K562 (cell line): ENCODE data around the gene LGALS7. TPM values are rescaled to one million over a fixed set of nuclear protein-coding genes. Genes with fewer than 3 reads are reported as not detected.
A peak's percentile ranks its signal among the peaks of the same experiment; 100 is the strongest.

ENCODE experiments used
- ATAC-seq: fragments of 200-7000 bp; cut with Tn5 transposase; 3 replicates; pipeline ENCODE4 v1.9.1; 2020; ENCODE audit warnings: moderate library complexity
- BruUV-seq: library from RNA; stranded (reverse); fragments of 400-500 nt; replicated peaks from 2 replicates; lab custom pipeline; 2021; lab: Mats Ljungman, UMichigan
- CTCF ChIA-PET: fragments of 300-600 bp; formaldehyde crosslinking; extraction: SDS; loops from one replicate; lab custom pipeline; 2021; ENCODE audit warnings: low intra/inter-chr PET ratio; lab: Yijun Ruan, JAX
- POLR2A ChIA-PET: fragments of 300-600, 350-650 bp; sonication (Branson Sonifier 250); formaldehyde crosslinking; extraction: SDS; loops from one replicate; lab custom pipeline; 2021; ENCODE audit warnings: antibody characterized with exemption, inconsistent platforms; lab: Yijun Ruan, JAX
- DNase-seq, 4 experiments: peaks; one replicate each; pipeline versions ENCODE4 v3.0.0 to v3.0.0-alpha.2; 2011 to 2018; ENCODE audit warnings: low spot score in 3 of 4, mixed read lengths in 3 of 4; ENCODE audit errors: extremely low read depth in 1 of 4
- FAIRE-seq: peaks from 2 replicates; lab custom pipeline; 2011; peaks lifted over from hg19 to GRCh38; lab: Jason Lieb, UNC
- H2AFZ ChIP-seq: 2 replicates; pipeline ENCODE4 v1.6.0; 2011; ENCODE audit warnings: low read depth, low read length, control low read depth, inconsistent platforms
- H3K27ac ChIP-seq: fragments of 200-600 bp; 3 replicates; pipeline ENCODE4 v1.8.0; 2011; ENCODE audit warnings: low read depth, mild to moderate bottlenecking, control low read depth, inconsistent platforms, low read length, moderate library complexity, mixed read lengths; ENCODE audit errors: extremely low read depth
- H3K27me3 ChIP-seq, 2 experiments: fragments of 300-600 bp in 1 of 2; 2 replicates in 1 of 2; 3 replicates in 1 of 2; pipeline versions ENCODE4 v1.6.0 to v1.8.0; 2011; ENCODE audit warnings: inconsistent platforms in 2 of 2, low read length in 2 of 2, mild to moderate bottlenecking in 1 of 2, mixed read lengths in 1 of 2, moderate library complexity in 1 of 2; ENCODE audit not compliant: control insufficient read depth in 2 of 2, insufficient read depth in 2 of 2
- H3K36me3 ChIP-seq: fragments of 300-600 bp; 3 replicates; pipeline ENCODE4 v1.8.0; 2011; ENCODE audit warnings: mild to moderate bottlenecking, low read length, inconsistent platforms; ENCODE audit not compliant: control insufficient read depth, insufficient read depth
- H3K4me1 ChIP-seq, 2 experiments: fragments of 200-600 bp in 1 of 2; replicated peaks in 1 of 2; 2 replicates in 1 of 2; 3 replicates in 1 of 2; pipeline versions ENCODE4 v1.5.1 to v1.8.0; 2011; ENCODE audit warnings: inconsistent platforms in 2 of 2, low read length in 2 of 2, mild to moderate bottlenecking in 1 of 2, mixed read lengths in 1 of 2, moderate library complexity in 1 of 2; ENCODE audit not compliant: control insufficient read depth in 2 of 2, insufficient read depth in 2 of 2
- H3K4me2 ChIP-seq: 2 replicates; pipeline ENCODE4 v1.6.1; 2011; ENCODE audit warnings: low read length, control low read depth, inconsistent platforms, mixed read lengths; ENCODE audit not compliant: insufficient read depth
- H3K4me3 ChIP-seq: fragments of 200-600 bp; sonication (generic), shearing (Covaris generic); 2 replicates; pipeline ENCODE4 v1.5.1; 2016; ENCODE audit warnings: control low read depth, inconsistent platforms
- H3K79me2 ChIP-seq: fragments of 200-600 bp; 3 replicates; pipeline ENCODE4 v1.8.0; 2011; ENCODE audit warnings: low read length, inconsistent platforms; ENCODE audit not compliant: control insufficient read depth, insufficient read depth
- H3K9ac ChIP-seq, 2 experiments: 2 replicates each; pipeline versions ENCODE4 v1.6.0 to v1.6.1; 2011; ENCODE audit warnings: low read depth in 2 of 2, low read length in 2 of 2, control low read depth in 1 of 2, inconsistent platforms in 1 of 2, mild to moderate bottlenecking in 1 of 2, mixed read lengths in 1 of 2; ENCODE audit not compliant: insufficient read depth in 1 of 2
- H3K9me1 ChIP-seq: one replicate; pipeline ENCODE4 v1.6.0; 2011; ENCODE audit warnings: inconsistent platforms, mild to moderate bottlenecking, low read length, moderate library complexity; ENCODE audit not compliant: control insufficient read depth, insufficient read depth
- H3K9me3 ChIP-seq: replicated peaks from 2 replicates; pipeline ENCODE4 v1.5.1; 2011; ENCODE audit warnings: low read depth, low read length, inconsistent platforms; ENCODE audit not compliant: control insufficient read depth, insufficient read depth
- H4K20me1 ChIP-seq: replicated peaks from 2 replicates; pipeline ENCODE4 v1.6.1; 2011; ENCODE audit warnings: low read length, inconsistent platforms, mixed read lengths; ENCODE audit not compliant: control insufficient read depth, insufficient read depth
- CGGBP1 ChIP-seq: fragments of 250-450 bp; sonication (Bioruptor Pico); IDR thresholded peaks from 2 replicates; pipeline ENCODE4 v1.9.0; 2021; ENCODE audit warnings: mild to moderate bottlenecking
- EP400 ChIP-seq: fragments of 450-650 bp; IDR thresholded peaks from 2 replicates; pipeline ENCODE4 v1.6.1; 2017; ENCODE audit warnings: antibody characterized with exemption, mild to moderate bottlenecking, moderate library complexity
- ILK ChIP-seq: fragments of 450-650 bp; IDR thresholded peaks from 2 replicates; pipeline ENCODE4 v1.6.1; 2016; ENCODE audit warnings: missing genetic modification characterization, low read depth, mild to moderate bottlenecking, missing compliant biosample characterization, moderate library complexity, borderline replicate concordance
- POLR2AphosphoS2 ChIP-seq: IDR thresholded peaks from 2 replicates; pipeline ENCODE4 v1.6.1; 2012; ENCODE audit warnings: low read length, improper control_type of control experiment
- POLR2G ChIP-seq: fragments of 200-400 bp; formaldehyde crosslinking; IDR thresholded peaks from 2 replicates; pipeline ENCODE4 v1.6.1; 2017; ENCODE audit warnings: low read depth, mild to moderate bottlenecking, antibody characterized with exemption, low read length, moderate library complexity
- RBM22 ChIP-seq: fragments of 200-400 bp; formaldehyde crosslinking; IDR thresholded peaks from 2 replicates; pipeline ENCODE4 v1.6.1; 2018; ENCODE audit warnings: low read length, low read depth; ENCODE audit not compliant: poor library complexity, severe bottlenecking
- WGBS: fragments of 100-300 bp; shearing (Covaris generic); methylation state at CpG from one replicate; pipeline ENCODE4 v1.1.6; 2016; ENCODE audit warnings: low coverage, mixed read lengths; ENCODE audit not compliant: insufficient coverage; ENCODE audit errors: missing lambda C conversion rate; 5-methylcytosine and 5-hydroxymethylcytosine counted together
- in situ Hi-C: fragments of 300-500 bp; cut with MboI; formaldehyde crosslinking; loops from 4 replicates; pipeline ENCODE4 v1.15.0; 2018; ENCODE audit warnings: inconsistent platforms, mixed read lengths
- intact Hi-C: fragments of 100-400 bp; cut with micrococcal nuclease; formaldehyde crosslinking; loops from 2 replicates; pipeline ENCODE4 v1.14.2; 2022
- polyA plus RNA-seq, 8 experiments: library from polyadenylated mRNA; depleted of rRNA in 4 of 8; stranded (reverse) in 5 of 8; unstranded in 3 of 8; fragments of >200 nt; fragmentation: Nextera tagmentation in 2 of 8; fragmentation: Illumina TruSeq in 1 of 8; extraction: Ambion mirVana in 2 of 8; extraction: Trizol in 1 of 8; gene quantifications; 2 replicates each; pipeline versions ENCODE4 v1.2.1 to v1.2.3, GENCODE V29; 2011 to 2014; ENCODE audit warnings: inconsistent platforms in 1 of 8, missing spikeins in 1 of 8
- total RNA-seq, 7 experiments: library from RNA; depleted of rRNA in 6 of 7; stranded (reverse); fragments of >200 nt in 6 of 7; fragmentation: Illumina TruSeq in 2 of 7; extraction: Trizol in 2 of 7; gene quantifications; 2 replicates each; pipeline versions ENCODE4 v1.2.1 to v1.2.3, GENCODE V29; 2011 to 2021; ENCODE audit warnings: low replicate concordance in 1 of 7

The LGALS7 gene
- total and polyA plus RNA-seq, 9 of the 15 experiments (the other 6 are each of a cell fraction or from before 2014, with no cell fraction given) = not detected

GRCh38 chr19:38721979-38722773 is 51.1 kb downstream of the LGALS7 start:
- Histone ChIP-seq H3K27me3 (no peaks in the 10 kb centered on the region), H3K9me1 (no peaks in the 10 kb centered on the region), H3K79me2 (no peaks in the 10 kb centered on the region), H3K9me3 (no peaks in the 10 kb centered on the region), H3K9ac (peak overlapping the region in 1 of 2 experiments; percentile 79; a peak in 1 of 4 replicates), H2AFZ (no peak overlapping the region), H3K4me3 (no peak overlapping the region), H3K4me2 (no peak overlapping the region), H3K27ac (no peak overlapping the region), H3K36me3 (peaks cover 98% of the 10 kb centered on the region; the same call in 2 of the 3 replicates), H4K20me1 (peaks cover 4% of the 10 kb centered on the region; the same call in 1 of the 2 replicates), H3K4me1 (peaks cover 0 to 46% of the 10 kb centered on the region in 2 experiments; a peak in 3 of 5 replicates)
- BruUV-seq = no TSS peak
- no peak for DNase-seq
- ChIA-PET POLR2A (interaction anchor here (1.3 to 2.2 kb wide), 2 partner anchors 12 to 51 kb away, joined by 5 to 8 read pairs; no protein-coding TSS in a partner anchor), CTCF (no interaction called here)
- FAIRE-seq = no peak
- intact Hi-C loops = no loop called here
- TF ChIP-seq EP400 (no peak), POLR2AphosphoS2 (0 out of 2 replicates have a peak, but pooled peaks have one; percentile 8), POLR2G (peak; percentile 62), CGGBP1 (CRISPR knock-in tag) (no peak), RBM22 (peak; percentile 21), ILK (tag) (no peak)
- in situ Hi-C loops = no loop called here
- ATAC-seq = no peak
- WGBS = 85% methylated on average over 17 of the region's 17 CpGs
